ENCODE measurements around the gene CSNK2B.

CSNK2B gene

GRCh38 chr6:31660381-31661261, 5.3 kb upstream of the CSNK2B start, which contains the start of gene C6orf47:
Gene C6orf47 (minus strand): TSS chr6:31660778. CDS start chr6:31659947, 831 bp downstream.
- DNase-seq (ENCODE audit: low read depth in 2 of 2) = peak; percentile 48 to 76

GRCh38 chr6:31661262-31662123, 4.4 kb upstream of the CSNK2B start:
- no peak for DNase-seq (ENCODE audit: low read depth in 2 of 2)

- DNase-seq (ENCODE audit: low read depth in 2 of 2) = no peak
Measured at GRCh38 chr6:31662124-31662723, 3.7 kb upstream of the CSNK2B start.

- no peak for DNase-seq (ENCODE audit: low read depth in 2 of 2)
Measured at GRCh38 chr6:31663126-31663960, 2.5 kb upstream of the CSNK2B start.

GRCh38 chr6:31663961-31664789, 1.7 kb upstream of the CSNK2B start:
- no peak for DNase-seq (ENCODE audit: low read depth in 2 of 2)

- DNase-seq (ENCODE audit: low read depth in 2 of 2) = peak; percentile 82 to 87
Measured at GRCh38 chr6:31664790-31665500, 935 bp upstream of the CSNK2B start, which contains the start of gene GPANK1. Gene GPANK1 (minus strand): TSS chr6:31664997. CDS start chr6:31664478, 519 bp downstream.

- DNase-seq (ENCODE audit: low read depth in 2 of 2) = no peak
Measured at GRCh38 chr6:31666337-31666965, 571 bp downstream of the CSNK2B start.

GRCh38 chr6:31669676-31670075, 3.8 kb downstream of the CSNK2B start, which contains the start of gene LY6G5B:
Gene LY6G5B (plus strand): TSS chr6:31669976. CDS start chr6:31670951, 975 bp downstream.
- DNase-seq (ENCODE audit: low read depth in 2 of 2) = no peak

GRCh38 chr6:31676322-31676903, 10.5 kb downstream of the CSNK2B start:
- DNase-seq (ENCODE audit: low read depth in 2 of 2) = no peak

- DNase-seq (ENCODE audit: low read depth in 2 of 2) = no peak
Measured at GRCh38 chr6:31676904-31677303, 11.0 kb downstream of the CSNK2B start.

- DNase-seq (ENCODE audit: low read depth in 2 of 2) = no peak
Measured at GRCh38 chr6:31677955-31678354, 12.1 kb downstream of the CSNK2B start.

GRCh38 chr6:31680226-31681134, 14.6 kb downstream of the CSNK2B start, which contains the start of gene LY6G5C:
Gene LY6G5C (minus strand): TSS chr6:31681067. CDS start chr6:31680373, 694 bp downstream.
- DNase-seq (ENCODE audit: low read depth in 2 of 2) = peak; percentile 43

- DNase-seq (ENCODE audit: low read depth in 2 of 2) = no peak
Measured at GRCh38 chr6:31681135-31681671, 15.3 kb downstream of the CSNK2B start.

GRCh38 chr6:31683591-31683990, 17.7 kb downstream of the CSNK2B start:
- DNase-seq (ENCODE audit: low read depth in 2 of 2) = no peak

GRCh38 chr6:31686483-31686882, 20.6 kb downstream of the CSNK2B start:
- no peak for DNase-seq (ENCODE audit: low read depth in 2 of 2)

GRCh38 chr6:31687321-31687720, 21.4 kb downstream of the CSNK2B start:
- DNase-seq (ENCODE audit: low read depth in 2 of 2) = no peak

All from stimulated activated CD8-positive, alpha-beta memory T cell treated with anti-CD3 and anti-CD28 coated beads, Interleukin-7, amount 100 ng/mL, for 4 hours (primary cell).